ENCODE data around the gene BANP.
"Not testable (repeated sequence)": the region's sequence is repeated elsewhere in the genome, so short reads cannot be mapped to it uniquely, and the experiment has no call there.

The BANP gene

DNA sequence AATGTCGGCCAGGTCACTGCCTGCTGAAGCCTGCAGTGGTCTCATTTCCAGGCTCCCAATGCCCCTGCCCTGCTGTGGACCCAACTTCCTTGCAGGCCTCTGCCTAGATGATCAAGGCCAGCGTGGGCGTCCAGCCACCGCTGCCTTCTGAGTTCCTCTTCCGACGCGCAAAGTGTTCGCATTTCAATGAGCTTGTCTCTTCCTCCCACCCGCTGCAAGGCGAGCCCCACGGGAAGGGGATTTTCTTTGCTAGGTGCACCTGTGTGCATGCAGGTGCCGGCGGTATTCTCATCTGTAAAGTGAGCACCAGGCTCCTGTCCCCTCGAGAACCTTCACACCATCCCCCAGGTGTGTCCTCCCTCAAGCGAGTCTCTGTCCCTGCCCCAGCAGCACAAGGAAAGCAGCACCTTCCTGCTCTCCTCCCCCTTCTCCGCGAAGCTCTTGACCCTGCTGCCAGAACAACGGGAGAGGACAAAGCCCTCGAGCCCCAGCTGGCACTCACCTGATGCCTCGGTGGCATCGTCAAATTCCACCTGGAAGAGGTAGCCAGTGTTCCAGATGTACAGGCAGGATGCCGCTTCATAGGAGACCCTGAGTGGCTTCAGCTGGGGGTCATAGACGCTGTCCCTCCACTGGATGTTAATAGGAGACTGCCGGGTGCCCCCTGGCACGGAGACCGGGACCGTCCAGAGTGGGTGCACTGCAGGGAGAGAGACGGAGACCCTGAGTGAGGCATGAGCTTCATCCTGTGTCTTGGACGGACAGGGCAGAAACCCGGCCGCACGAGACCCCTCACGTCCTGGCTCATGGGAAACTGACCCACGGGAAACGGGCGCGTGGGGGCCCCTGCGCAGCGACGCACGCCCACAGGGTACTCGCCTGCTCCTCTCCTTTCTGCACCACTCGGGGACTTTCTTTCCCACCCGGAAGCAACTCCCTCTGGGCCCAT lies 24.7 kb upstream of the BANP start:
- no peak for DNase-seq

GRCh38 chr16:87927195-87927562 lies 24.1 kb upstream of the BANP start:
- no peak for DNase-seq

DNA sequence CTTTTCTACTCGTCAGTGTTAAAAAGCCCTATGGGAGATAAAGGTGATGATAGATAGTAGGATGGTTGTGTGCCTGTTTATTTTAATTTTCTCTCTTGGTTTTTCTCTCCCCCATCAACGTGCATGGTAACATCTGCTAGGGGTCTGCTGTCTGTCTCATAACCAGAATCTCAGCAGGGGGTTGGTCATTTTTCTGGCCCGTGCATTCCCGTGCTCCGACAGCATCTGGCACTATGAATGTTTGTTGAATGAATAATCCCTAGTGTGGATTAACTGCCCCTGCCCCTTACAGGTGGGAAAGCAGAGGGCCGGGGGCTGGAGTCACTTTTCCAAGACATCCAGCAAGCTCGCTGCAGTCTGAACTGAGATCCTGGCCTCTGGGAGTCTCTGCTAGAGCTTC lies 21.2 kb upstream of the BANP start:
- no peak for DNase-seq

GRCh38 chr16:87930456-87930855 lies 20.8 kb upstream of the BANP start:
- DNase-seq, result no peak

DNA sequence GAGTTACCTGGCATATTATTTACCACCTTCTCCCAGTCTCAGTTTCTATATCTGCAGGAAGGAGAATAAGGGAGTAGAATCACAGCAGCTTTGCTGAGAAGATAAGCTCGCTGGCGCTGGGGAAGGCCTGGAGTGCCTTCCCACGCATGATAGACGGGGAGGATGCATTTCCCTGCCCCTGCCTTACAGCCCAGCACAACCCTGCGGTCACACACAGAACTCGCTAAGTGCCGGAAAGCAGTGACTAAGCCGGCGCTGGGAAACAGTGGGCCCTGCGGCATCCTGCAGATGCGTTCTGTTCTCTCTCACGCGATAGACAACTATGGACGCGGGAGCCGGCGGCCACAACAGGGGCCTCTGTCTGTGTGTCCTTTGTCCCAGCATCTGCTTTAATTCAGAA lies 19.7 kb upstream of the BANP start:
- DNase-seq, result no peak

DNA sequence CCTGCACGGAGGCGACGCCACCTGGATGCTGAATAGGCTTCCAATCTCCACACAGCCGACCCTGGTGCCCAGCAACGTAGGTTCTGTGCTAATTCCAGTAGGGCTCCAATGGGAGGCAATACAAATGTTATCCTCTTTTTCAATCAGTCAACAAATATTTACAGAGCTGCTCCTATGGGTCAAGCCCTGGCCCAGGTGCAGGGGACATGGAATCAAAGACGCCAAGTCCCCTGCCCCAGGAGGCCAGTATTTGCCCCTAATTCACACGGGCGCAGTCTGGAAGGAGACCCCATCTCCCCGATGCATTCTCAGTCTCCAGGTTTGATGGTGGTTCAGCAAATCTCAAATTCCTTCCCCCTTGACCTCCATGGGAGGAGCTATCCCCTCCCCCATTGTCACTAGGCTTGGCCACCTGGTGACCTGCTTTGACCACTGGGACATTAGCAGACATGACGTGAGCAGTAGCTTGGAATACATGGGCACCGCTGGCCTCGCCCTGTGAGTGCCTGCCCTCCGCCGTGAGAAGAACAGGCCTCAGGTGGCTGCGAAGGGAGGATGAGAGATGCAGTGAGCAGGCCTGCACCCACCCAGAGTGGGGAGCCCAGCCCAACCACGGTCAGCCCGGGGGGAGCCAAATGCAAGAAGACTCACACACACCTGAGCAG lies 18.6 kb upstream of the BANP start:
- not testable (repeated sequence) for DNase-seq

GRCh38 chr16:87933140-87933495 lies 18.1 kb upstream of the BANP start:
- no peak for DNase-seq

GRCh38 chr16:87934752-87935425 lies 16.3 kb upstream of the BANP start:
- DNase-seq, result not testable (repeated sequence)

GRCh38 chr16:87936016-87936374 lies 15.2 kb upstream of the BANP start:
- DNase-seq, result not testable (repeated sequence)

DNA sequence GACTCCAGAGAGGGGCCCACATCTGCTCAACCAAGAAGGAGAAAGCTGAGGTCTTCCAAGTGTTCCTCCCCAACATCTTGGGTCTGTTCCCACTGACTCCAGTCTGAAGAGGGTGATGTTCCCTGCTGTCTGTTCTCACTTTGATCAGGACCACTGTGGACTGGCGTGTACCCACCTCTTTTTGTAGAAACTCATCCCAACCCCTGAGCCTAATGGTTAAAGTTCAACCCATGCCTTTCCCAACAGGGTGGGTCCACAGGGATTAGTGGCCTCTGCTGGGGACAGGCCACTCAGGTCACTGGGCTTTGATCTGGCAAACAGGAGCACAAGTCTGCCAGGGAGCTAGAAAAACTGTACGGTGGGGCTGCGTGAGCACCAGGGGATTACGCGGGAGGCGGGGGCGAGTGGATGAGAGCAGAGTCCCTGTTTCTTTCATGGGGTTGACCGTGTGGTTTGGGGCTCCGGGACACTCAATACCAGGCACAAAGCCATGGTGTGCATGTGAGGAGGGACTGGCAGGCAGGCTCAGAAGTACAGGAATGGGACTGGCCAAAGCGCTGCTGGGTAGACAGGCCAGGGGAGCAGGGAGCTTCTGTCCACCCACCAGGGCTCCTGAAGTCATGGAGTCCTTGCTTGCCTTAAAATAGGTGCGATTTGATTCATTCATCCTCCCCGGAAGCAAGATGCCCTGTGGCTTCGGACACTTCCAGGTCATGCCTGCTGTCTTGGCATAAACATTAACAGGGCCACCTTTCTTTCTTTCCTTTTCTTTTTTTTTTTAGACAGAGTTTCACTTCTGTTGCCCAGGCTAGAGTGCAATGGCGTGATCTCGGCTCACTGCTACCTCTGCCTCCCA lies 14.6 kb upstream of the BANP start, which contains the start of gene CA5A:
TSS of gene CA5A (minus strand) at position 155 of the 856 bp plus-strand sequence. CDS start at position 76, 79 bp downstream.
- DNase-seq, result no peak

- not testable (repeated sequence) for DNase-seq
These were observed 14.0 kb upstream of the BANP start for GRCh38 chr16:87937231-87937542.

- no peak for DNase-seq
These were observed 12.8 kb upstream of the BANP start for GRCh38 chr16:87938412-87938949.

DNA sequence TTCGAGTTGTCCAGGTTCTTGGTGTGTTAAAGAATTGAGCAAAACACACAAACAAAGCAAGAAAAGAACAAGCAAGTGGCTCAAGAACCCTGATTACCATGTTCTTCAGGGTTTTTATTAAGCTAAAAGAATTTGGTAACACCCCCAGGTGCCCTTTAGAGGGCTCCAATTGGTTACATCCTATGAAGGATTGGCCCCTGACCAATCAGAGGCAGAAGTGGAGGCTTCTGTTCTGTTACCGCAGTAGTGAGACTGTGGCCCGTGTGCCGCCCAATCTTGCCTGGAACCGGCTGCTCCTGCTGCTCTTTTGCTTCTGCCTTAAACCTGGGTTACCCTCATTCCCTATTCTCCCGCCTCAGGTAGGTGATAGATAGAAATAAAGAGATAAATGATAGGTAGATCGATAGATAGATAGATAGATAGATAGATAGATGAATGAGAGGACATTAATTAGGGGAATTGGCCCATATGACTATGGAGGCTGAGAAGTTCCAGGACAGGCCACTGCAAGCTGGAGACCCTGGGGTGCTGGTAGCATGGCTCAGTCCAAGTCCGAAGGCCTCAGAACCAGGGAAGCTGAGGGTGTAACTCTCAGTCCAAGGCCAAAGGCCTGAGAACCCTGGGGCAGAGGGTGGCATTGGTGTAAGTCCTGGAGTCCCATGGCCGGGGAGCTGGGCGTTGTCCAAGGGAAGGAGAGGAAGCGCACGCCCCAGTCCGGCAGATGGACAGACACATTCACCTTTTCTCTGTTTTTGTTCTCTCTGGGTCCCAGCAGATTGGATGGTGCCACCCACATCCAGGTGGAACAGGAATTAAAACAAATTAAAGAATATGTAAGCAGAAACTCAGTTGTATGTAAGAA lies 11.4 kb upstream of the BANP start:
- DNase-seq, result no peak

- no peak for DNase-seq
These were observed 8.6 kb upstream of the BANP start for GRCh38 chr16:87942680-87943079.

DNA sequence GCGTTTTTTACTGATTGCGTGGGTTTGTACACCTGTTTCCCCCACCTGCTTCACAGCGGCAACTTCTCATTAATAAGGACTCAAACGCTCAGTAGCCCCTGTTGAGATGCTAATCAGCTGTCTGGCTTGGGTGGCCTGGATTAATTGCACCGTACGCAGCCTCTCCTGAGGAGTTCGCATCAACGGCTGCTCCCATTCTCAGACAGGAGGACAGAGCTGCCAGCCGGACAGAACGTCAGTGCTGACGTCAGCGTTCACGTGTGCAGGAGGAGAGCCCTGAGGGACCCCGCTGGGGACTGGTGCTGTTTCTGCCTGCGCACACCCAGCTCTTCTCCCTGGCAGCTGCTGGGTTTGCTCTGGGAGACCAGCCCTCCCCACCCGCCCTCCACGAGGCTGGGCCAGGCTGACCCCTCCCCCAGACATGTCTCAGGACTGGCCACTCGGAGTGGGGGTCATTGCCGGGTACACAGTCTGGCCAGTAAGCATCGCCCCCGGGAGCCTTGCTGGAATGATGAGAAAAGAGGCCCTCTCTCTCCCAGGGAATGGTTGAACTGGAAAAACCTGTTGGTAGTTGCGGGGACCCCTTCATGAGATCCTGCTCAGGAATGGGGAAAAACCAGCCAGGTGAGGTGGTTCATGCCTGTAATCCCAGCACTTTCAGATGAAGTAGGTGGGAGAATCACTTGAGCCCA lies 5.7 kb upstream of the BANP start:
- peak; percentile 73 for DNase-seq

DNA sequence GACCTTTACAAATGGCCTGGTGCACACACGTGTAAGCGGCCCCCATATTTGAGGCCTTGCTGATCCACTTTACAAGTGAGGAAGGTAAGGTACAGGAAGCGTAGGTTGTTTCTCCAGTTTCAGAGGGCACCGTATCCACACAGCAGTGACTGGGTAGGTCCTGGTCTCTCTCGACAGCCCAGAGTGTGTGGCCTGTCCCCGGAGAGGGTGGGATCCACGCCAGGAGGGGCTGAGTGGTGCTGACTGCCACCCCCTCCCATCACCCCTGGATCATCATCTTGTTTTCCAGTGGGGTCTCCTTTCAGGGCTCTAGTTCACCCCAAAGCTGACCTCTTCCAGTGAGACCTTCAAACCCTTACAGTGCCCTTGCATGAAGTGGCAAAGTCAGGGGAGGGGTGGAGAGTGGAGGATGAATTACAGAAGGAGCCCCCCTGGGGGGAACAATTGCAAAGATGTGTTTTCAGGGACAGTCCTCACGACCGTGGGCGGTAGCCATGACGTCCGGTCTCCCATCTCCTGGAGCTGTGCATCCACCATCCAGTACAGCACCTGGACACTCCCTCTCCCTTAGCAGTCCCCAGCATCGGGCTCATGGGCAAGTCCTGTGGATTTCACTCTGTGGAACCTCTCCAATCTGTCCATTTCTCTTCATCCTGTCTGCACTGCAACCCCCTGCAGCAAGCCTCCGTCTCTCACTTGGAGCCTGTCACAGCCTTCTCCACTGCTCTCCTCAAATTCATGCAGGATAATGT lies 4.5 kb upstream of the BANP start:
- no peak for DNase-seq

DNA sequence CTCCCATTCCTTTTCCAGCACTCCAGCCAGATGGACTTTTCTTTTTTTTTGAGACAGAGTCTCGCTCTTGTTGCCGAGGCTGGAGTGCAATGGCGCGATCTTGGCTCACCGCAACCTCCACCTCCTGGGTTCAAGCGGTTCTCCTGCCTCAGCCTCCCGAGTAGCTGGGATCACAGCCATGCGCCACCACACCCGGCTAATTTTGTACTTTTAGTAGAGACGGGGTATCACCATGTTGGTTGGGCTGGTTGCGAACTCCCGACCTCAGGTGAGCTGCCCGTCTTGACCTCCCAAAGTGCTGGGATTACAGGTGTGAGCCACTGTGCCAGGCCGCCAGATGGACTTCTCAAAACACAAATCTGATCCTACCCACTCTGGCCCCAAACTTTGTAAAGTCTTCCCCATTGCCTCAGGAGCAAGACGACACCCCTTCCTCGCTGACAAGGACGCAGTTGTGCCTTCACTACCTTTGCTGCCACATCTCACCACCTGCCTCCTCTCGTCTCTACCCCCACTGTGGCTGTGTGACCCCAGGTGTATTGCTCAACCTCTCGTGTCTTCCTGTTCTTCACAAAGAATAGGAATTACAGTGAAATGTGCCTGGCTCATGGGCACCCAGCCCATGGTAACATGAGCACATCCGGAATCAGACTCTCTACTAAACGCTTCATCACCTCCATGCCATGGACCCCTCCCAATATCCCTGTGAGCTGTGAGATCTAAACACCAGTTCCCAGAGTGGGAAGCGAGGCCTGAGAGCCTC lies 3.7 kb upstream of the BANP start:
- DNase-seq, result no peak

GRCh38 chr16:87948119-87948545 lies 3.1 kb upstream of the BANP start:
- DNase-seq, result no peak

DNA sequence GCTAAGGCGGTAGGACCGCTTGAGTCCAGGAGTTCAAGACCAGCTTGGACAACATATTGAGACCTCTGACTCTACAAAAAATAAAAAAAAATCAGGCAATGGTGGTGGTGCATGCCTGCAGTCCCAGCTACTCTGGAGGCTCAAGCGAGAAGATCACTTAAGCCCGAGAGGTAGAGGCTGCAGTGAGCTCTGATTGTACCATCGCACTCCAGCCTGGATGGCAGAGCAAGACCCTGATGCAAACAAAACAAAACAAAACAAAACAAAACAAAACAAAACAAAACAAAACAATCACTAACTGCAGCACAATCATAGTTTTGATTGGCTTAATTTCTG lies 2.5 kb upstream of the BANP start:
- no peak for DNase-seq
